HG03045 (cell line): ENCODE results near the gene ANKRD65.
"Not testable (repeated sequence)": the region's sequence is repeated elsewhere in the genome, so short reads cannot be mapped to it uniquely, and the experiment has no call there.

Experiments
- ATAC-seq: cut with Tn5 transposase; IDR thresholded peaks from one replicate; pipeline ENCODE4 v1.9.1; 2021; ENCODE audit warnings: mild to moderate bottlenecking, moderate library complexity; ENCODE audit not compliant: unreplicated experiment

Gene ANKRD65

DNA sequence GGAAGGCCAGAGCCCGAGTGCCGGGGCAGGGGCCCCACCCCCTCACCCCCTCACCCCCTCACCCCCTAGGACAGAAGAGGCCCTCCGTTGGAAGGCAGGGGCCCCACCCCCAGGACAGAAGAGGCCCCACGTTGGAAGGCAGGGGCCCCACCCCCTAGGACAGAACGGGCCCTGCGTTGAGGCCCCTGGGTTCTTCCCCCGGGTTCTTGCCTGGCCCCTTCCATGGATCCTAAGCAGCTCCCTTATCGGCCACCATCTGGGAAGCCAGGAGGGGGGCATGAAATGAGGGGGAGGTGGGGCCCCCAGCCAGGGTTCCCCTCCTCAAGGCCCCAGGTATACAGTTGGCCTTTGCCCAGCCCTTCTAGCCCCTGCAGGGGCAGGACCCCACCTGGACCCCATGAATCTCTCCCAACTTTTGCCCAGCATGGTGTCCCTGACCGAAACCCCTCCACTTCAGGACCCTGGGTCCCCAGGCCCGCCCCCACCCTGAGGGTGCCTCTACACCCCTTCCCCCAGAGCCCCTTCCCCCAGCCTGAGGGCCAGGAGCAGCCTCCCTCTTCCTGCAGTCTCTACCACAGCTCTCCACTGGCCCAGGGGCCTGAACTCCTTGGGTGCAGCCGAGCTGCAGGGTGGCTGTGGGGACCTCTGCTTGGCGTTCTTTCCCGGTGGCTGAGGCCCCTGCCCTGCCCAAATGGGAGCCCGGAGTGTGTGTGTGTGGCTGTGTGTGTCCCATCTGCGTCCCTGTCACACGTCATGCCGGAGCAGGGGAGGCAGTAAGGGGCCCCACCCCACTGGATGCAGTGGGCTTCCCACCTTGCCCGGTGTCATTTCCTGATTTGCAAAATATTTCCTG, 10.1 kb upstream of the ANKRD65 start:
- ATAC-seq: no peak

DNA sequence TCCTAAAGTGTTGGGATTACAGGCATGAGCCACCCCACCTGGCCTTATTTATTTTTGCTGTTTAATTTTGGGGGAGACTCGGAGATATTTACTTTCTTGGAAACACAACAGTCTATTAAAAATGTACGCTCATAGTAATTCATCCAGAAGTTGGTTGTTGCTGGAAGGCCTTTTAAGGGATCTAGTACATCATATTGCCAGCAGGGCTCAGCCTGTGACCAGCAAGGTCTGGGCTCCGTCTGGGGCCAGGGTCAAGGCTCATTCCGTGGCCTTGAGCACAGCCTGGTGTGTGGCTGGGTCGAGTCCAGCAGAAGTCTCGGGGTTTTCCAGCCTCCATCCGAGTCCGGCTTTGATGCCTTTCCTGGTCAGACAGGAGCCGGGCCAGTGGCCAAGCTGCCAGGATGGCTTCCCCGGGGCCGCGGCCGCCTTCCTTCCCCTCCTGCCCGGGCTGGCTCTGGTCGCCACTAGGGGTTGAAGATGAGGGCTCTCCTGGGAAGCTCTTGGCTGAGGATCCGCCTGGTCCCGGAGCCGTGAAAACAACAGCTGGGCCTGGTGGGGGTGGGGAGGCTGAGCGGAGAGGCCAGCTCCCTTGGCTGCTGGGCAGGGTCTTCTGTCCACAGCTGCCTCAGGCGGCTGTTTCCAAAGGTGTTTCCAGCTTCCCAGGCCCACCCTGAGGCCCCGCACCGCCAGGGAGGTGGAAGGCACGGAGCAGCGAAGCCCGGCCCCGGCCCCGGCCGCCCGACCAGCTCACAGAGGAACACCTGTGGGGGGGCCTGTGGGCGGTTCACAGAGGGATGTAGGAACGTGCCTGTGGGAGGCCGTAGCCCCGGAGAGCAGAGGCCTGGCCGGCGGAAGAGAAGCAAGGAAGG, 9.3 kb upstream of the ANKRD65 start:
- no peak for ATAC-seq

- no peak for ATAC-seq
Measured at GRCh38 chr1:1429671-1430073, 8.6 kb upstream of the ANKRD65 start.

GRCh38 chr1:1428967-1429366, 7.9 kb upstream of the ANKRD65 start:
- ATAC-seq: not testable (repeated sequence)

GRCh38 chr1:1428174-1428573, 7.1 kb upstream of the ANKRD65 start:
- ATAC-seq: no peak

- ATAC-seq: no peak
Measured at GRCh38 chr1:1427820-1428148, 6.7 kb upstream of the ANKRD65 start.

GRCh38 chr1:1427106-1427819, 6.2 kb upstream of the ANKRD65 start:
- ATAC-seq: no peak

- no peak for ATAC-seq
Measured at GRCh38 chr1:1426496-1427105, 5.5 kb upstream of the ANKRD65 start.

DNA sequence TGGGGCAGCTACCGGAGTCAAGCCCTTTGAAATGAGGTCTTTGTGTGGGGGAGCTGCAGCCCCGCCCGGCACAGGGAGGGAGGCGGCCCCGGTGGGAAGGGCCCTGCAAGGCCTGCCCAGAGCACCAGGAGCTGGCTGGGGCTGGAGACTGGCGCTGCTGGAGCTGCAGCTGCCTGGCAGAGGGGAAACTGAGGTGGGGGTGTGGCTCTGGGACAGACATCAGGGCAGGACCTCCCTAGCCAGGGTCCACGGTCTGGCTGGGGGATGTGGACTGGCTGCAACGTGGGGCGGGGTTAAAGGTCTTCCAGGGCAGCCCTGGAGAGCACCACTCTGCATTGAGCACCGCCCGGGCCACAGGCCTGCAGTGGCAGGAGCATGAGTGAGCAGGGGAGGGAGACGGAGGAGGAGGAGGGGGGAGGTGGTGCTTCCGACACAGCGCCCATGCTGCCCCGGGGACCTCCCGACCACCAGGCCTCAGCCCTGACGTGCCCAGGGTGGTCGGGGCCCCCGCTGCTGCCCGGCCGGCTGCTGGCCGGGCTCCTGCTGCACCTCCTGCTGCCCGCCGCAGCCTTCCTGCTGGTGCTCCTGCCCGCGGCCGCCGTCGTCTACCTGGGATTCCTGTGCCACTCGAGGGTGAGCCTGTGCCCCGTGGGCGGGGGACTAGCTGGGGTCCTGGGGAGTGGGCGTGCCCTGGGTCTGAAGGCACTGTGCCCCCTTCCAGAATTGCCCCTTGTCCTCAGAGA, 4.8 kb upstream of the ANKRD65 start:
- no peak for ATAC-seq

DNA sequence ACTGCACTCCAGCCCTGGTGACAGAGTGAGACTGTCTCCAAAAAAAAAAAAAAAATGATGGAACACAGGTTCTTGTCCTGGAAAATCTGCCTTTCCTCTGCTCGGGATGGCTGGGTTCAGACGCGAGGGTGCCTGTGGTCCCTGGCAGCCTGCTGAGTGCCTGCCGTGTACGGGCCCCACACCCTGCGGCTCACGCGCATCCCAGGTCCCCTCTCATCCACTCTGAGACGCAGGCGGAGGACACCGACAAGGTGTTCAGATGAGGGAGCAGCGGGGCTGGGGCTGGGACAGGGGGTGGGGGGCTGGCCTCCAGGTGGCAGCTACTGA, 4.3 kb upstream of the ANKRD65 start:
- ATAC-seq: no peak

DNA sequence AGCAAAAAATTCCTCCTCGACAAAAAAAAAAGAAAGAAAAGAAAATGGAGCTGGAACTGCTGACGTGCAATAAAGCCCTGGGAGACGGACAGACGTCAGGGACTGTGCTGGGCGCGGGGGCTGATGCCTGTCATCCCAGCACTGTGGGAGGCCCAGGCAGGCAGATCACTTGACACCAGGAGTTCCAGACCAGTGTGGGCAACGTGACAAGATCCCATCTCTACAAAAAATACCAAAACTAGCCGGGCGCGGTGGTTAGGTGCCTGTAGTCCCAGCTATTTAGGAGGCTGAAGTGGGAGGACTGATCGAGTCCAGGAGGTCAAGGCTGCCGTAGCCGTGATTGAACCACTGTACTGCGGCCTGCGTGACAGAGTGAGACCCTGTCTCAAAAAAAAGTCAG, 3.6 kb upstream of the ANKRD65 start:
- ATAC-seq: no peak

GRCh38 chr1:1423245-1423597, 2.1 kb upstream of the ANKRD65 start:
- no peak for ATAC-seq

GRCh38 chr1:1422465-1423244, 1.6 kb upstream of the ANKRD65 start:
- ATAC-seq: no peak

DNA sequence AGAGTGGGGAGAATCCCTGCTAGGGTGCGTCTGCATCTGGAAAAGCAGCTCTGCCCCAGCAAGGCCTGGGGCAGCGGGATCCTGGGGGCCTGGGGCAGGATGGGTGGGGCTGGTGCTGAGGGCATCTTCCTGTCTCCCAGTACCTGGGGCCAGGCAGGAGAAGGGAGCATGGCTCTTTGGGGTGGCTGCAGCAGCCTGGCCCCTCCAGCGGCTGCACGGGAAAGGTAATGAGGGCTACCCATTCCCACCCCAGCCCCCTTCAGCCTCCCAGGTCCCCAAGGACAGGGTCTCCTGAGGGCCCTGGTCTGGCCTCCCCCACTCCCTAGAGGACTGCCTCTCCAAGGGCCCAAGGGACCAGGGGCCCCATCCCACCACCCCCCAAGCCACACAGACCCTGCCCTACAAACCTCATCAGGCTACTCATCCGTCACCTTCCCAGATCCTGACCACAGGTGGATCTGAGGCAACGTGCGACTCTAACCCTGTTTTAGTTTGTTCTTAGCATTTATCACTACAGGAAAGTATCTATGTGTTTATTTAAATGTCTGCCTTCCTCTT, 910 bp upstream of the ANKRD65 start:
- ATAC-seq: no peak

DNA sequence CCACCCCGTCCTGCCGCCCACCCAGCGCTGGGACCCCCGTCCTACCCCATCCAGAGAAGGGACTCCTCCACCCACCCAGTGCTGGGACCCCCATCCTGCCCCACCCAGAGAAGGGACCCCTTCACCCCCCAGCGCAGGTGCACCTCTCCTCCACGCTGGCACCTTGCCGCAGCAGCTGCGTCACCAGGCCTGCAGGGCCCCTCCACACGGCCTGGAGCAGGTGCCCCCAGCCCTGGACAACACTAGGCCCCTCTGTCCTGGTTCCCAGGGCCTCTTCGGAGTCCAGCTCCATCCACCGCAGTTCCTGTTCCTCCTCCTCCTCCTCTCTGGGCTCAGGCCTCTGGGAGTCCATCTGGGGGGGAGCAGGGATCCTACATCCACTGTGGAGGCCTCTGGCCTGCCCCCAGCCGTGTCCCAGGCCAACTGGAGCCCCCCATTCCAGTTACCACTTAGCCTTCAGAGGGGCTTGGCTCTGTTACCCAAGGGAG, 378 bp downstream of the ANKRD65 start:
- ATAC-seq: no peak

- no peak for ATAC-seq
Measured at GRCh38 chr1:1419813-1420653, 1.0 kb downstream of the ANKRD65 start.

- no peak for ATAC-seq
Measured at GRCh38 chr1:1419363-1419812, 1.7 kb downstream of the ANKRD65 start.
